Glomerular visceral epithelial cell (primary cell): ENCODE results near the gene DPP7.
"Not testable (repeated sequence)": the region's sequence is repeated elsewhere in the genome, so short reads cannot be mapped to it uniquely, and the experiment has no call there.

Source experiments
- DNase-seq: peaks from one replicate; pipeline ENCODE4 v3.0.0-alpha.2; 2016; ENCODE audit errors: extremely low spot score

DPP7 gene

DNA sequence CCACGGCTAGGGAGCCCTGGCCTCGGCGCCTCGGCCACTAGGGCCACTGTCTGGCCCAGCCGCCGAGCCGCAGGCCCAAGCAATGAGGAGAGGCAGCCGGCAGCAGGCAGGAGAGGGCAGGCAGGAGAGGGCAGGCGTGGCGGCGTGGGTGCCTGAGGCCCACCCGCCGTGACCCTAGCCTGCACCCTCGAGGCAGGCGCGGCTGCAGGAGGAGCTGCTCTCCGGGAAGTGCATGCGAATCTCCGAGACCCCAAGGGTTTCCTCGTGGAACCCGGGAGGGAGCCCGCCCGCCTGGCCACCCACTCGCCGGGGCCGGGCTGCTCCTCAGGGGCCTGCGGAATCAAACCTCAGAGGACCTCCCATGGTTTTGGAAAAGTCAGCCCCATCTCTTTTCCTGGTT, 33.7 kb upstream of the DPP7 start:
- no peak for DNase-seq

DNA sequence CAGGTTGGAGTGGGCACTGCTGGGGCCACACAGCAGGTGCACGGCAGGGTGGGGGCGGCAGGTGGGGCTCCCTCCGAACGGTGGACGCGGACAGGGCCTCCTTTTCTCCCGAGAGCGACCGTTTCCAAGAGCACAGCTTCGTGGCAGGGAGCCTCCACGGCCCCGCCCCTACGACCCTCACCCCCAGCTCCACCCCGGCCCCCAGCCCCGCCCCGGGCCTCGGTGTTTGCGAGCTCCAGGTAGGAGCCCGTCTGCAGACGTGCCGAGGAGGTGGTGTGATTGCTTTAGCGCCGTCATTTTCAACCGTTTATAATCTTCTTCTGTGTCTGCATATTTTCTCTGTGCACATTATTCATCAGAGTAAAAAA, 33.2 kb upstream of the DPP7 start:
- no peak for DNase-seq

DNA sequence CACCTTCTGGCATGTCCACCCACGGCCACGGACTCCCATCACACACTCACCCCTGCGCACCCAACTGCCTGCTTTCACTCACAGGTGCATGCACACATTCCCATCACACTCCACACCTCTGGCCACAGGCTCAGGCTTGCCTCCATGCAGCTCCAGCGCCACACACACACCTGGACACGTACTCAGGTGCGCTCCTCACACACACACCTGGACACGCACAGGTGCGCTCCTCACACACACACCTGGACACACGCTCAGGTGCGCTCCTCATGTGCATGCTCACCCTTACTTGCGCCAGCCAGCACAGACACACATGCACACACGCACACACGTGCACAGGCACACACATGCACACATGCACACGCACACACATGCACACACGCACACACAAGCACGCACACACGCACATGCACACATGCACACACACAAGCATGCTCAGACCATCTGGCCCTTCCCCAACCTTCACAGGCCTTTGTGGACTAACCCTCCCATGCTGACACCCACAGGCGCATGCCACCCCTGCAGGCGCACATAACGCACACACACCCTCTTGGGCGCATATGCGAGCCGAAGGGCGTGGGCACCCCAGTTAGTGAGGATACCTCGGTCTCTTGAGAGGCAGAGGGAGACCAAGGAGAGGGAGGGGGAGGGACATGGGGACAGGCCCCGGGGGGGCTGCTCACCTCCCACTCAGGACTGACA, 32.7 kb upstream of the DPP7 start:
- DNase-seq, result no peak

DNA sequence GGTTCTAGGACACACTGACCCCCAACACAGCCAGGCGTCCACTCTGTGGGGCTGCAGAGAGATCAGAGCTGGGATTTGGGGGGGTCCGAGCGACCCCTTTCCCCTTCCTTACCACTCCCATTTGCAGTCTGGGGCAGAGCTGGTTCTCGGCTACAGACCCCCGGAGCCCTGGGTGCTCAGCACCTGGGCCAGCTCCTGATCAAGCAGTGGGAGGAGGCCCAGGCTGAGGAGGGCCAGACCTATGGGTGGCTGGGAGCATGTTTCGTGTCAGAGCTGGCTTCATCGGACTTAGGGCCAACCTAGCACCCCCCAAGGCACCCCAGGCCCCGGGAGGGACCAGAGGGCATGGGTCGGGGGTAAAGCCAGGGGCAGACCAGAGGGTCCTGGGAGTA, 32.0 kb upstream of the DPP7 start:
- no peak for DNase-seq

DNA sequence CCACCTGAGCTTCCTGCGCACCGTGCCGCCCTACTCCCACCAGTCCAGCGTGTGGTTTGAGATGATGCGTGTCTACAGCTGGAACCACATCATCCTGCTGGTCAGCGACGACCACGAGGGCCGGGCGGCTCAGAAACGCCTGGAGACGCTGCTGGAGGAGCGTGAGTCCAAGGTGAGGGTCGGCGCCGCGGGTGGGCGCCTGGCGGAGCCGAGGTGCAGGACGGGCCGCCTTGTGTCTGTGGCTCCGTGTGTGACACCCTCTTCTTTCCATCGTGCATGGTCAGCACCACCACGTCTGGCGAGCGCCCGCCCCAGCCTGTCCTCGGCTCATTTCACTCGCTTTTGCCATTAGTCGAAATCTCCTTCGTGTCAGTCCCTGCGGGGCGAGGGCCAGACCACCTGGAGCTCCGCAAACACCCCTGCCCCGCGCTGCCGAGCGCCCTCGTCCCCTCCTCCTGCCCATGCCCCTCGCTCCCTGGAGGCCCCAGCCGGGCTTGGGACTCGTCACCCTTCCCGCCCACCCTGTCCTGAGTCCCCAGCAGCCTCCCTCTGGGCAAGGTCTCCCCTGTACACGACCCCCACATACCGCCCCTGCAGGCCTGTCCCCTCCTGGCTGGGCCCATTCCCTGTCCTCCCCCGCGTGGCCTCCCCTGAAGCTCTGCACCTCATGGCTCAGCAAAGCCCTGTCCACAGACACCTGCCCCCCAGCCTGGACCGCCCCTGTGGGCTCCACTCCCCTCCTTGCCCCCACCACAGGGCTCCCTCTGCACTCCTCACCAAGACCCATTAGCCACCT, 31.4 kb upstream of the DPP7 start:
- no peak for DNase-seq

DNA sequence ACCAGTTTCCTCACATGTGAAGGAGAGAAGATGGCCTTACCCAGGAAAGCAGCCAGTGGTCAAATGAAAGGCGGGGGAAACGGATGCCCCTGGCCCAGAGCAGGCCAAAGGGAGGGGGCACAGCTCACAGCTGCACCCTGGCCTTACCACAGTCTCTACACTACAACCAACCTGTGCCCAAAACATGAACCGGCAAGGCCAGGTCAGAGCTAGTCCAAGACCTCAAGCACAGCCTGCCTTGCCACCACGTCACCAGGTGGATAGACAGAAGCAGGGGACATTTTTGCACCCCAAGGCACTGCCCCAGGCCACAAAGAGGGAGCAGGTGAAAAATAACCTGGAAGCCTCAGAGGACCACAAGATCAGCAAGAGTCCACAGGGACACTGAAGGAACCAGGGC, 28.9 kb upstream of the DPP7 start:
- no peak for DNase-seq

DNA sequence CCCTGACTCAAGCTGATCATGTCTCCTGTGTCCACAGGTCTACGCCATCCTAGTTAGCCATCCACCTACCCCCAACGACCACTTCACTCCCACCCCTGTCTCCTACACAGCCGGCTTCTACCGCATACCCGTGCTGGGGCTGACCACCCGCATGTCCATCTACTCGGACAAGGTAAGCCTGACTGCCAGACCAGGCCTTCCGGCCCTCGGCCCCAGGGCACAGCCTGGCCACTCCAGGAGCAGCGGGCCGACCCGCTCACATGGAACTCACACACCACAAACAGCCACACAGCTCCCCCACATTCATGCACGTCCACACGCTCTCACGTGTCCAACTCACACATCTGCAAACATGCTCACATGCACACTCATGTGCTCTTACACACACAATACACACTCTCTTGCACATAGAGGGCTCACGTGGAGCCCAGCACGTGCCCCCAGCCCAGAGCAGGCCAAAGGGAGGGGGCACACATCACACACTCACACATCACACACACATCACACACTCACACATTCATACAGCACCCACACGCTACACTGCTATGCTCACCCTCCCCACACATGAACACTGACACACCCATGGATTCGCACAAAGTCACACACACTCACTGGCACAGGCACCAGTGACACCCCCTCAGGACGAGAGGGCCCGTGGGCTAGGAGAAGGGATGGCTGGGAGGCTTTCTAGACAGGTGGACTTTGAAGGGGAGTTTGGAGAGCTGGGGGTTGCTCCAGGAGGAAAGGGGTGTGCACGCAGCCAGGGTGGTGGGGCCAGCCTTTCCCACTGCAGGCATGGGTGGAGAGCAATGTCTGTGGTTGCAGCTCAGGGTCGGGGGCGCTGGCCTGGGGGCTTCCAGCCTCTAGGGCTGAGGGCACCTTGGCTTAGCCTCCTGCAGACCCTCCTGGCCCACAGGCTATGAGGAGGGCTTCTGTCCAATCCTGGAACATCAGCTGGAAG, 27.7 kb upstream of the DPP7 start:
- no peak for DNase-seq

DNA sequence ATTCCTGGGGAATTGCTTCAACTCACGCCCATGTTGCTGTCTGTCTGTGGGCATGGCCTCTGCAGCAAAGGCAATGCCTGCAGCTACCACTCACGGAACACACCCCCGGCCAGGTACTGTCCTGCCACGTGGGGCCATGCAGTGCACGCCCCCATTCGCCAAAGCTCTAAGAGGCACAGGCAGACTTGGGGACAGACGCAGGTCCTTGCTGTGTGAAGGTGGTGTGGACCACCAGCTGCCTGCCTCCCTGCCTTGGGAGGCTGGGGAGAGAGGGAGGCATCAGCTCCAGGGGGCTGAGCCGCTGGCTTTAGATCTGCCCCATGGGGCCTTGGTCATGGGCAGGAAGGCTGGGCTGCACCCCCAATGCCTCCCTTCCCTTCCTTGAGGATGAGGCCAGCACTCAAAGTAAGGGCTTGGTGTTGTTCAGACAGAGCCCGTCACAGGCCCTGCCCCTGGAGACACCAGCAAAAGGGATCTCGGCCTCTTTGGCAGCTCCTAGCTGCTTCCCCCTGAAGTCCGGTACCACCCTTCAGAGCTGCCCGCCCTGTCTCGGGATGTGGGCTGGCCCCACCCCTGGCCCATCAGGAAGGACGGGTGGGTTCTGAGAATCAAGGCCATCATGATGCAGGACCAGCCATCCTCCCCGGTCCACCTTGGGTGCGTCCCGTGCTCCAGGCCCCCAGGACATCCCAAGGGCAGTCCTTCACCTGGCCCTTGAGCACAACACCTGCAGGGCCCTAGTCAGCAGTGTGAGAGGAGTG, 26.7 kb upstream of the DPP7 start:
- DNase-seq, result no peak

DNA sequence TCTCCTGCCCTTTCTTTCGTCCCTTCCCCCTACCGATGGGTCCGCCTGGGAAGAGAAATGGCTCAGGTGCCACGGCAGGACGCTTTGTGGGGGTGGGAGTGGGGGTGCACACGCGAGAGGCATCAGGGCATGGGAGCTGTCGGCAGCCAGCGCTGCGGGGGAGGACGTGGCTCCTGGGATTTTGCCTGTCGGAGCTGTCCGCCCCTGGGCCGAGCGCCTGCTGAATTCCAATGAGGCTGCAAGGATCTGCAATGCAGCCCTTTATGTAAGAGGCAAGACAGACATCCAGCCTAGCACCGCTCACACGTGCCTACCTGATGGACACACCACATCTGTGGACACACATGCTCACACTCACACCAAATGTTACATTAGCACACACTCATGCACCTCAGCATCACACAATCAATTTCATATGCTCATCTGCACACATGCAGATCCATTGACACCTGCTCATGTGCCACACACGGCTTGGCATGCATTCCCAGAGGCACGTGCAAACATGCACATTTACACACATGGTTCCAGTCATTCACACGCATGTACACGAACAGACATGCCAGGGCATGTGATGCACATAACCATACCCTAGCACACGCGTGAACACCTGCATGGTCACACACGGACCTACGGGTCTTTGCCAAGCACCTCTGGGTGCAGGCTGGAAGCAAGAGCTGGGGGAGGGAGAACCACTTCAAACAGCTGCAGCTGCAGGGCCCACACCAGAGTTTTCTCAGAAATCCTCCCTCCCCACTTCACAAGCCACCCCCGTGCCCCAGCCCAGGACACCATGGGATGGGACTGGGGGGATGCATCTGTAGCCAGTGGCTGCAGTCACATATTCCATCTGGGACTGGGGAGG, 25.8 kb upstream of the DPP7 start:
- DNase-seq, result no peak

DNA sequence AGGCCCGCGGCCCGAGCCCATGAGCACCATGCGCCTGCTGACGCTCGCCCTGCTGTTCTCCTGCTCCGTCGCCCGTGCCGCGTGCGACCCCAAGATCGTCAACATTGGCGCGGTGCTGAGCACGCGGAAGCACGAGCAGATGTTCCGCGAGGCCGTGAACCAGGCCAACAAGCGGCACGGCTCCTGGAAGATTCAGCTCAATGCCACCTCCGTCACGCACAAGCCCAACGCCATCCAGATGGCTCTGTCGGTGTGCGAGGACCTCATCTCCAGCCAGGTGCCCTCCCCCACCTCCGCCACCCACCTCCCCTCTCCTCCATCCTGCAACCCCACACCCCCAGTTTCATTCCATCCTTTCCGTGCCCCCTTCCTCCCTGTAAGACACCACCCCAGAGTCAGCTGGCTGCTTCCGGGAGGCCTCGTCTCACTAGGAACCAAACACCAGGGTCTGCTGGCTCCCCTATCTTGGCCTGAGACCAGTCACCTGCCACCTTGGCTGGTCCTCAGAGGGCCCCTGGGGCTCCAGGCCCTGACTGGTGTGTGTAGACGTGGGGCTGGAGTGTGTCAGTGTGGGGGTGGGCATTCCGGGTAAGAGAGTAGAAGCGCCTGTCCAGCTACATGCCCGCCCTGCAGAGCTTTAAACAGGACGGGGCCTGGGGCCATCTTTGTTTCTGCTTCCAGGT, 25.1 kb upstream of the DPP7 start:
- no peak for DNase-seq

DNA sequence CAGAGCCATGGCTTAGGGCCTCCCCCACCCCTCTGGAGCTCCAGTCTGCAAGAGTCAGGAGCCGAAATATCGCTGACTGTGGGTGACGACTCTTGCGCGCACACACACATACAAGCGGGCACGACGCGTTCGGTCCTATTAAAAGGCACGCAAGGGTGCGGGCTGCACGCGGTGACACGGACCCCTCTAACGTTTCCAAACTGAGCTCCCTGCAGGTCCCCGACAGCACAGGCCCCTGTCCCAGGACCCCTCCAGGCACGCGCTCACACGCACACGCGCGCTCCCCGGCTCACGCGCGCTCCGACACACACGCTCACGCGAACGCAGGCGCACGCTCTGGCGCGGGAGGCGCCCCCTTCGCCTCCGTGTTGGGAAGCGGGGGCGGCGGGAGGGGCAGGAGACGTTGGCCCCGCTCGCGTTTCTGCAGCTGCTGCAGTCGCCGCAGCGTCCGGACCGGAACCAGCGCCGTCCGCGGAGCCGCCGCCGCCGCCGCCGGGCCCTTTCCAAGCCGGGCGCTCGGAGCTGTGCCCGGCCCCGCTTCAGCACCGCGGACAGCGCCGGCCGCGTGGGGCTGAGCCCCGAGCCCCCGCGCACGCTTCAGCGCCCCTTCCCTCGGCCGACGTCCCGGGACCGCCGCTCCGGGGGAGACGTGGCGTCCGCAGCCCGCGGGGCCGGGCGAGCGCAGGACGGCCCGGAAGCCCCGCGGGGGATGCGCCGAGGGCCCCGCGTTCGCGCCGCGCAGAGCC, 24.4 kb upstream of the DPP7 start, which contains the start of gene GRIN1:
TSS of gene GRIN1 (plus strand) at position 433 of the 746 bp plus-strand sequence. CDS start 333 bp downstream, outside the sequence.
- no peak for DNase-seq

DNA sequence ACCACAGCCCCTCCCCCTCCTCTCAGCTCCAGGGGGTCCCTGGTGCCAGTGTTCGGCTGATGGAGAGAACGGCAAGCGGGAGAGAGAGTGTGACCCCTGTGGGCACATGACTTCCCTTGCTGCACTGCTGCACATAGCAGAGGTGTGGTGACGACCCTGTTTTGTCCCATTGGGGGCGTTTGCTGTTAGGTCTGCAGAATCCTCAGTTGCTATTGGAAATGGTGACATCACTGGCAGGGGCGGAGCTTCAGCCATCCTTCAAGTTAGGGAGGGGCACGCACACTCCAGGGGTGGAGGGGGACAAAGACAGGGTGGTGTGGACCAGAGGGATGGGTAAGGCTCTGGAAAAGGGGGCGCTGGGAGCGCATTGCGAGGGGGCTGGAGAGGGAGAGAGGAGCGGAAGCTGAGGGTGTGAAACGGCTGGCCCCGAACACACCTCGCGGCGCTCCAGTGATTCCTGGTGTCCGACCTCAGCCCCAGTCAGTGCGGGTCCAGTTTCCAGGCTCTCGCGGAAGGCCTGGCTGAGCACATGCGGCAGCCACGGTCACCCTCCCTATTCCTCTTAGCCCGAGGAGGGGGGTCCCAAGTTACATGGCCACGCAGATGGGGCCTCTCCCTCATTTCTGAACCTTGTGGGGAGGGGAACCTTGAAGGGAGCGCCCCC, 23.7 kb upstream of the DPP7 start:
- no peak for DNase-seq

DNA sequence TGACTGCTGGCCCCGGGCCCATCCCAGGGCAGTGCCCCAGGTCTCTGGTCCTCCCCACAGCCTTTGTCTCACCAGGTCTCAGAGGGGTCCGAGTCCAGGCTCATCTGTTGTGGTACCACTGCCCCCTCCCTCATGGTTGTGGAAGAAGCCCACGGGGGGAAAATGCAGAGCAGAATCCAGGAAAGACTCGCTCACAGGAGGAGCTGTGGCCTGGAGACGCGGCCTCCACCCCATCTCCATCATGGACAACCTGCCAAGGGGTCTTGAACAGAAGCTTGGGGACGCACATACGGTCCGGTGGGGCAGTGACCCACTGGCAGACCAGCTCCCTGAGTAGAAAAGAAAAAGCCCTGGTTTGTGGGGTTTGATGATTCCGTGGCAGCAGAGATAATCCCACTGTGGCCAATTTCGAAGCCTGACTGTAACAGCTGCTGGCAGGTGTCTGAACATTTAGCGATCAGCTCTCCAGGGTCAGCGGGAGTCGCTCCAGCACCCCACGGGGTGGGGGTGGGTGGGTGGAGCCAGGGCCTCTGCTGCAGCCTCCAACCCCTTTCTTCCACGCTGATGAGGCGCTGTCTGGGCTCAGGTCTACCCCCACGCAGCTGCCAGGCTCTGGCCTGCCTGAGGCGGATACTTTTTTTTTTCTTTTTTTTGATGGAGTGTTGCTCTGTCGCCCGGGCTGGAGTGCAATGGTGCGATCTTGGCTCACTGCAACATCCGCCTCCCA, 22.5 kb upstream of the DPP7 start:
- no peak for DNase-seq

DNA sequence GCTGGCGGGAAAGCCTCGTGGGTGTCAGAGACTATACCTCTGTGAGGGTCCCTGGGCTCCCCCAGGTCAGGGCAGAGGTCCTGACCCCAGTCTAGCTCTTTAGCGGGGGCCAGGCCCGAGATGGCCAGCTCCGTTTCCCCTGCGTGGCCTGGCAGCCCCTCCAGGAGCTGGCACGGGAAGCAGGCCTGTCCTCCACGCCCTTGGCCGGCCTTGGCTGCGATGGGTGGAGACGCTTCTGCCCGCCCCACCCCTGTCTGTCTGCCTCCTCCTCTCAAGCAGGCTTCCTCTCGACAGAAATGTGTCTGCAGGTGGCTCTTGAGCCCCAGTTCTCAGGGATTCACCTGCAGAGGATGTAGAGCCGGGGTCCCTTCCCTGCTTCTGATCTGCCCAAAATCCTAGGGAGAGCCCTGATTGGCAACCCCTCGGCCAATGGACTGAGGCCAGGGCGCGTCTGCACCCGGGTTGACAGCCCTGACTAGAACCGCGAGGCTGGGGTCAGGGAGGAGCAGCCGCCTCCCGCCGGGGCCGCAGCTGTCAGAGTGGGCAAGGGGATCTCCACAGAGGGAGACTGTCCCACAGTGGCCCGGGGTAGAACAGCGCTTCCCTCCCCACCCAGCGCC, 21.8 kb upstream of the DPP7 start:
- no peak for DNase-seq

DNA sequence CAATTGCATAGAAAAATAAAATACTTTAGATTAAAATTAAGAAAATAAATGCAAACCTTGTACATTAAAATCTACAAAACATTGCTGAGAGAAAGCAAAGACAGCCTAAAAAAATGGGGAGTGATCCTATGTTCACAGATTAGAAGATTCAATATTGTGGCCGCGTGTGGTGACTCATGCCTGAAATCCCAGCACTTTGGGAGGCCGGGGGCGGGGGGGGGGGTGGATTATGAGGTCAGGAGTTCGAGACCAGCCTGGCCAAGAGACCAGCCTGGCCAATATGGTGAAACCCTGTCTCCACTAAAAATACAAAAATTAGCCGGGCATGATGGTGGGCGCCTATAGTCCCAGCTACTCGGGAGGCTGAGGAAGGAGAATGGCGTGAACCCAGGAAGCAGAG, 20.6 kb upstream of the DPP7 start:
- DNase-seq, result not testable (repeated sequence)

DNA sequence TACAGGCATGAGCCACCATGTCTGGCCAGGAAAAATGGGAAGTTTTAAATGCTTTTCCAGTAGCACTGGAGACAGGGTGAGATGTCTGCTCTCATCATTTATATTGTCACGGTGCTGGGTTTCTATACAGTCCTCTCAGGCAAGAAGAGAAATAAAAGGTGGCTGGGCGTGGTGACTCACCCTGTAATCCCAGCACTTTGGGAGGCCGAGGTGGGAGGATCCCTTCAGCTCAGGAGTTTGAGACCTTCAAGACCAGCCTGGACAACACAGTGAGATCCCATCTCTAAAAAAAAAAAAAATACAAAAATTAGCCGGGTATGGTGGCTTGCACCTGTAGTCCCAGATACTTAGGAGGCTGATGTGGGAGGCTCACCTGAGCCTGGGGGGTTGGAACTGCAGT, 19.7 kb upstream of the DPP7 start:
- DNase-seq, result no peak

DNA sequence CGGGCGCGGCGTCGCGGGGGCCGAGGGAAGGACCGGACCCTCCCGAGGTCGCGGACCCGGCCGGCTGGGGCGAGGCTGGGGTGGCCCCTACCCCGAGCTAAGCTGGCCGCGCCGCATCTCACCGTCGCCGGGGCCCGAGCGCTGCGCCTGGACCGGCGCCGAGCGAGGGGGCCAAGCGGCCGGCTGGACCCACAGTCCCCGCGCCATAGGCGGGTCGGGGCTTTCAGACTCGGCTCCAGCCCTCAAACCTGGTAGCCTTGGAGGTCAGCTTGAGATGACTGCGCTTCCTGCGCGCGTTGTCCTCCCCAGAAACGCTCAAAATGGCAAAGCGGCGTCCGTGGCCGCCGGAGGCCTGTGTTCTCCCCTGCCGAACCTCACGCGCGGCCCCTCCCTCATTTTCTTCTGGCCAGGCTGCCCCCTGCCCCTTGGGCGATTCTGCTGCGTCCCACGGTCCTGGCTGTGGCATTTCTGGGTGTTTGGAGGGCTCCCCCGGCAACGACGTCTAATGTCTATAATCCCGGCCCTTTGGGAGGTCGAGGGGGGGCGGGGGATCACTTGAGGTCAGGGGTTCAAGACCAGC, 15.7 kb upstream of the DPP7 start:
- peak; percentile 25 for DNase-seq
